Activated CD4-positive, alpha-beta T cell treated with anti-CD3 and anti-CD28 coated beads, Interleukin-2, amount 50 U/mL, for 16 hours (primary cell): ENCODE data around the gene MTMR3.

Source experiments
- DNase-seq: peaks from one replicate; pipeline ENCODE4 v3.0.0-alpha.2; 2020

The MTMR3 gene

DNA sequence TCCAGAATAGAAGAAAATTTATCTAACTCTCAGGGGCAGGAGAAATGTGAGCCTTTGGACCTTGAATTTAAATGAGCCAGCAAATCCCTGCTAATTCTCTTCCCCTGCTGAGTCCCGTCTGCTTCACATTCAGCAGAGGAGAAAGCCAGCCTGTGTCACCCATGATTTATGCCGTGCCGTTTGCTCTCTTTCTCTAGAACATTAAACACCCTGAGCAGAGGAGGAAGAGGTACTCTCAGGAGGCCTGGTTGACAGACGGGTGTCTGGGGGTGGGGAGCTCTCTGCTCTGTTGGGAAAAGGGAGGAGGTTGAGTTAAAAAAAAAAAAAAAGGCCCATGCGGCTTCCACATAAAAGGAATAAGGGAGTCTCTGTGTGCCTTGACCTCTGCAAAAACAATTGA is 11.3 kb upstream of the MTMR3 start:
- DNase-seq = no peak

DNA sequence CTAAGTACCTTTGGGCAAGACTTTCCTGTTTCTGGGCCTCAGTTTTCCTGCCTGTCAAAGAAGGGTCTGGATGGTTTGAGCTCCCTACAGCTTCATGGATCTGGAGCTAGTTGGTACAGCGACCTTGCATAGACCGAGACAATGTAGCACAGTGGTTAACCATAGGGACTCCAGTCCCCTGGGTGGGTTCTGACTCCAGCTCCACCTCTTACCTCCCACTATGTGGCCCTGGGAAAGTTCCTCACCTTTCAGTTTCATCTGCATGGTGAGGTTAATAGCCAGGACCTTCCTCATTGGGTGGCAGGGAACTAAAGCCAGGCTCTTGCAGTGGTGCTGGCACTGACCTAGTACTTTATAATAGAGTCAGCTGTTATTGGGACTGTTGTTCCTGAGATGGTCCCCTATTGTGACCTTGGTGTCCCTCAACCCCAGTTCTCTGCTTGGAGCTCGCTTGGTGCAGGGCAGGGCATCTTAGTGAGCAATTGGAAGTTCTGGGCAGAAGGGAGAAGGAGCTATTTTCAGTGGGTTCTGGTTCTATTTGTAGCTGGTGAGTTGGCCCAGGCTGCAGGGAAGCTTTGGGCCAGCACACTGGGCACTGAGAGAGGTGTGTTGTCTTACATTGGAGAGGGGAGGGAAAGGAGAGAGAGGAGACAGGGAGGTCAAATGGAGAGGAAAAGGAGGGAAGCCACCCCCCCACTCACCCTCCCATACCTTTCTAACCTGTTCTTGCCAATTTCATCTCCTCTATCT is 10.7 kb upstream of the MTMR3 start:
- no peak for DNase-seq

DNA sequence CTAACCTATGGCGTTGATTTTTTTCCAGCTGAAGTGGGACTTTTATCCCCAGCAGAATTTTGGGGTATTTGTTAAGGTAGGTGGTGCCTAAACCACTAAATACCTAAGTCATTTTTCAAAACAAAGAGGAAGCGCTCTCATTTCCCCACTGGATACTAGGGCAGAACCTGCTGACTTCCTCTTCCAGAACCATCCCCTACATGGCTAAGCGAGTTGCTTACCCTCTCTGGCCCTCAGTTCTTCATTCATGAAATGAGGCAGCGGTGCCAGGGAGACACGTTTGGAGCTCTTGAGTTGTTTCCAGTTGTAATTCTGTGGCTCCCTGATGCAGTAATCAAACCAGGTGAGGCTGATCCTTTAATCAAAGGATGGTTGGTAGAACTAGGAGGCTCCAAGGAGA is 10.0 kb upstream of the MTMR3 start:
- DNase-seq = no peak

DNA sequence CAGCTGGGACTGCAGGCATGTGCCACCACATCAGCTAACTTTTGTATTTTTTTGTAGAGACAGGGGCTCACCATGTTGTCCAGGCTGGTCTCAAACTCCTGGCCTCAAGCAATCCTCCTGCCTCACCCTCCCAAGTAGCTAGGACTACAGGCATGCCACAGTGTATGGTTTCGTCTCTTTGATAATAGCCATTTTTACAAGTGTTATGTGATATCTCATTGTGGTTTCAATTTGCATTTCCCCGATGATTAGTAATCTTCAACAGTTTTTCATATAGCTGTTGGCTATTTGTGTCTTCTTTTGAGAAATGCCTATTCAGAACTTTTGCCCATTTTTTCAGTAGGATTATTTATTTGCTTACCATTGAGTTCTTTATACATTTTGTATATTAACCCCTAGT is 9.0 kb upstream of the MTMR3 start:
- no peak for DNase-seq

DNA sequence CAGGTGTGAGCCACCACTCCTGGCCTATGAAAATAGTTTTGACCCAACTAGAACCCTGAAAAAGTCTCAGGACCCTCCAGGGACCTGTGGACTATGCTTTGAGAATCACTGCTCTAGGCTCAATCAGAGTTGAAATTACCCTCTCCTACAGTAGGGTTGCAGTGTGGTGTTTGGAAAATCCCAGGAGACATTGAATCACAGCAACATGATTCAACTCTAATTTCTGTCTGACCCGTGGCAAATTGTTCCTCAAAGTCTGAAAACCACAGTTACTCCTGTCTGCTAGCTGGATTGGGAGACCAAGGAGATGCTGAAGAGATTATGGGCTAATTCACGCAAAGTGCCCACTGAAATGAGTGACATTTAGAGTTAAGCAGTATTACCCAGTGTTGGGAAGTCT is 5.4 kb upstream of the MTMR3 start:
- no peak for DNase-seq

DNA sequence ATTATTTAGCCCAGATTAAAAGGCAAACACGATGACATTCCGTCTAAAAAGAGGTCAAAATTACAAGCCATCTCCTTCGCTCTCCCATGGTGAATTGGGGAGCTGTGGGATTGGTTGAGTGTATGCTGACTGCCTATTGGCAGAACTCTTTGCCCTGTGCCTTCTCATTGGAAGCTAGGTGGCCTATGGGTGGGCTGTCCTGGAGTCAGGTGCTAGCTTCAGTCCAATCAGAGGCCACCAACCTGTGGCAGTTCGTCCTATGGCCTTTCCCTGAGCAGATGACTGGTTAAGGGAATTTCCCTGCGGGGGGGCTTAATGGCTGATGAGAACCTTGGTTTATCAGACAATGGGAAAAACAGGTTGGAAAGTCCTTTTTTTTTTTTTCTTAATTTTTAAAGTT is 3.2 kb upstream of the MTMR3 start:
- DNase-seq = no peak

DNA sequence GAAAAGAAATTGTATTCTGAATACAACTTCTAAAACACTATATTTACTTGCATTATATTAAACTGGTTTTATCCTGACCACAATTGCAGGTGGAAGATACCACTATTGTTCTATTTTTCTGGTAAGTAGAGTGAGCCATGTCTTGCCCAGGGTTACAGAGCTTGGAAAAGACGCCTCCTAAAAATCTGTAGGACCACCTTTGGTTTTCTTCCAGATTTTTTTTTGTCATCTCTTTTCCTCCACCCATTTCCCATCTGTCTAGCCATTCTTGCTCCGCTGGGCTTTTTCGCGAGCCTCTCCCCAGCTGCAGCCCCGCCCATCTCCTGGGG is 294 bp upstream of the MTMR3 start:
- no peak for DNase-seq

DNA sequence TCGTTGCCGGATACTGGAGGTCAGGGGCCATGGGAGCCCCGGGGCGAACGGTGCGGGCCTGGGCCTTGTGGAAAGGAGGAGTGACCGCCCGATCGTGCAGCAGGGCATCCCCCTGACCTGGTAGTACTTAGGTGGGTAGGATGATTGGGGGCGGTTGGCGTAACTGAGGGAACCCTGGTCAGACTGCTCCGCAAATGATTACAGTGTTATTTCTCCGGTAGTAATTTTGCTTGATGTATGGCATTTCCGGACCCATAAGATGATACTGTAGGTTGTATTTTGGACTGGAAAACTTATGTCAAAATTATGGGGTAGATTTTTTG is 762 bp downstream of the MTMR3 start:
- no peak for DNase-seq

DNA sequence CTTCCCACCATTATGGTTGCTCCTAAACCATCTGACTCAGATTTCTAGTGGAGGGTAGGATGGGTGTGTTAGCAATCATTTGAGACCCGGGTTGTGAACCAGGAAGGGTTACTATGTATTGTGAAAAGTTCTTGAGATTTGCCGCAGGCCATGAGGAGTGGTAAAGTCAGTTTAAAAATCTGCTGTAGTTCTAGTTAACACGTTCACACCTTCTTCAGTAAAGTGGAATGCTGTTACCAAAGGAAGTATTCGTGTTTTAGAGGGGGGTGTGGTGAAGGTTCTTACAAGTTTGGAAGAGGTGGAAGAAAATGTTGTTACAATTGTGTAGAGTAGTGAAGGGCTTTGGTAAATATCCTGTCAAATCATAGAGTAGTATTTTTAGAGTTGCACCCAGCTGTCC is 2.6 kb downstream of the MTMR3 start:
- DNase-seq = no peak

DNA sequence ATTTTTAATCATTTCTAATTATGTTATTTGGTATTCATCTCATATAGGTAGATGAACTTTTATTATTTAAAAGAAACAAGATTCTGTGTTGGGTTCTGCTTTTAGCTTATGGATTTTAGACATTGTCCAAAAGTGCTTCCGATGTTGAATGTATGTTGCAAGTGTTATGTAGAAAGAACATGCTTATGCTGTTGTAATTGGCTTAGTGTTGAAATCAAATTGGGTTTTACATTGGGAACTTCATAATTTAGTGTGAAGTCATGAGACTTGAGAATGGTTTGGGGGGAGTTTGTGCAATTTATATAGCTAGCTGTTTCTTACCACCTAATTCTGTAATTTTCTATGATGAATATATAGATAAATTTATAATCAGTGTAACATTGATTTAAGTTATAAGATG is 3.6 kb downstream of the MTMR3 start:
- no peak for DNase-seq

DNA sequence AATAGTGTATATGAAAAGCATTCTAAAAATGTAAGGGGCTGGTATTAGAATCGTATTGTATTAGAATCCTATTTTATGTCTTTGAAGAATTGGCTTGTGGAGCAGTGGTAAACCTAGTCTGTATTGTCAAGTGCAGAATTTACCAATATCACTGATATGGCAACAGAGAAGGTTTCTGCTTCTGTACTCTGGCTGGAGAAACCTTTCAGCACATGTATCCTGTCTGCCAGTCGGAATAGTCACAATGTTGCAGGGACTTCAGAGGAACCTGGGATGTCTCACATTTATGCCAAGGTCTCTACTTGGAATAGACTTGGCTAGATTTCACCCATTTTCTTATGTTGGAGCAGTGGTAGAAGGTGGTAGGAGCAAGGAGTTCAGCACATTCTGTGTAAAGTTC is 4.4 kb downstream of the MTMR3 start:
- no peak for DNase-seq

DNA sequence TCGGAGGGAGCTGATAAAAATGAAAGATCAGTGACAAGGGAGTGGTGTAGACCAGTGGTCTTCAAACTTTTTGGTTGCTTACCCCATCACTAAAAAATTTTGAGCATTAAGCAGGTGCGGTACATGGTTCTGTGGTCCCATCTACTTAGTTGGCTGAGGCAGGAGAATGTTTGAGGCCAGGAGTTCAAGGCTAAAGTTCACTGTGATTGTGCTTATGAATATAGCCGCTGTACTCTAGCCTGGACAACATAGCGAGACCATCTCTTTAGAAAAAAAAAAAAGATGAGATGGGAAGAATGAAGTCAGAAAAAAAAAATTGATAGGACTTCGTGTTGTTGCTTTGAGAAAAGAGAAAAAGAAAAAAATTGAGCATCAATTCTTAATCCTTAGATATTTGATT is 7.8 kb downstream of the MTMR3 start:
- no peak for DNase-seq

DNA sequence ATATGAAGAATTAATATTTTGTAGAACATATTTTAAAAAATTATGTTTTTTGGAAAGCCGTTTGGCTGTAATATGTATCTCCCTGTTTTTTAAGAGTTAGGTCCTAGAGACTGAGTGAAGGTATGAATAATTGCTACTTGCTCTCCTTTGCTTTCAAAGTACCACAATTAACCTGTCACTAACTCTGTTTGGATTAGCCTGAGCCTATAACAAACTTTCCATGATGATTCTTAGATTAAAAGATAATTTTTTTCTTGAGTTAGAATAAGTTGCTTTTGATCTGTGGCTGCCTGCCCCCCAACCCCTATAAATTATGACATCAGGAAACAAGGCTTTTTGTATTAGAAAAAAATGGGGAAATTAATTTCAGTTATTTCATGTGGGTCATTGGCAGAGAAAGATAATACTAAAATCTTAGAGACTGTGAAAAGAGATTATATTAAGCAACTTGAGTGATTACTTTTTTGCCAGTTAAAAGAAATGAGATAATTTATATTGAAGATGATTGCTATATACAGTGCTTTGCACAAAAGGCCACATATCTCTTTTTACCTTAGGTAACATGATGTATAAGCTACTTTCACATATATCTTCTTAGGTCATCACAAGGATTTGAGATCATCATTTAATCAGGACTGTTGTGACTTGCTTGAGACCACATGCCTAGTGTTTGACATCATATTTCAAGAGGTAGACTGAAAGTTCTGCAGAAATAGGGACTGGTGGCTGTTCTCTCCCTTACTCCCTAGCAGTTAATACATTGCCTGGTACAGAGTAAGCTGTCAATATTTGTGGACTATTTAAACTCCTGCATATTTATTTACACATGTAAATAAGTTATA is 9.6 kb downstream of the MTMR3 start:
- DNase-seq = no peak

DNA sequence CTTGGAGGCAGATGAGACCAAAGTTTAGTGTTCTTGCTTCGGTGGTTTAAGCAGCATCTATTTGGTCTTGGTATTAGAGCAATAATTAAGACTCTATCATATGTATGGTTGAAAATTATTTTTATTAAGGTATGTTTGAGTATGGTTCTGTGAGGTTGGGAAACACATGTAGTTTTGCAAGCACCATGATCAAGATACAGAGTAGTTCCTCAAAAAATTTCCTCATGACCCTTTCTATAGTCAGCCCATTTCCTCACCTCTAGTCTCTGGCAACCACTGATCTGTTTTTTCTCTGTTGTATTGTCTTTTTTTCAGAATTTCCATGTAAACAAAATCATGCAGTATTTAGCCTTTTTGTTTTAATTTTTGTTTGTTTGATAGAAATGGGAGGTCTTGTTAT is 18.4 kb downstream of the MTMR3 start:
- DNase-seq = no peak

DNA sequence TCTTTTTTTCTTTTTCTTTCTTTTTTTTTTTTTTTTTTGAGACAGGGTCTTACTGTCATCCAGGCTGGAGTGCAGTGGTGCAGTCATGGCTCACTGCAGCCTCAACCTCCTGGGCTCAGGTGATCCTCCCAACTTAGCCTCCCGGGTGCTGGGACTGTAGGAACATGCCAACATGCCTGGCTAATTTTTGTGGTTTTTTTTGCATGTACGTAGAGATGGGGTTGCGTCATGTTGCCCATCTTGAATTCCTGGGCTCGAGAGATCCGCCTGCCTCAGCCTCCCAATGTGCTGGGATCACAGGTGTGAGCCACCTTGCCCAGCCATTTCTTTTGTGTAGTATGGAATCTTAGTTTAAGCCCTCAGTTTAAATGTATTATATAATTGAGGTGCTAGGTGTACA is 20.4 kb downstream of the MTMR3 start:
- no peak for DNase-seq

DNA sequence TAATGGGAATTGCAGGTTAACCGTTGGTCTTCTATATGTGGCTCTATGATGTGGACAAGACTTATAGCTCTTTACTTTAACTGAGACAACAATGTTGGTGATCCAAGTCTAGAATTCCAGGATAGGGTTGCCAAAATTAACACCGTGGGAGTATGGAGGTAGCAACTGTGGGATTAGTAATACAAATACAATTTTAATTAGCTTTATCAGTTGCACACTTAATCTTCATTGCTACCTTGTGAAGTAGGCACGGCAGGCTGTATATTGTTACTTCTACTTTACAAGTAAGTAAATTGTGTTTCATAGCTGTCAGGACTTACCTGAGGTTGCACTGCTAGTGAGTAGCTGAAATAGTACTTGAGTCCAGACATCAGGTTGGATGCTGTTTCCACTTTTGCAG is 21.0 kb downstream of the MTMR3 start:
- DNase-seq = no peak

DNA sequence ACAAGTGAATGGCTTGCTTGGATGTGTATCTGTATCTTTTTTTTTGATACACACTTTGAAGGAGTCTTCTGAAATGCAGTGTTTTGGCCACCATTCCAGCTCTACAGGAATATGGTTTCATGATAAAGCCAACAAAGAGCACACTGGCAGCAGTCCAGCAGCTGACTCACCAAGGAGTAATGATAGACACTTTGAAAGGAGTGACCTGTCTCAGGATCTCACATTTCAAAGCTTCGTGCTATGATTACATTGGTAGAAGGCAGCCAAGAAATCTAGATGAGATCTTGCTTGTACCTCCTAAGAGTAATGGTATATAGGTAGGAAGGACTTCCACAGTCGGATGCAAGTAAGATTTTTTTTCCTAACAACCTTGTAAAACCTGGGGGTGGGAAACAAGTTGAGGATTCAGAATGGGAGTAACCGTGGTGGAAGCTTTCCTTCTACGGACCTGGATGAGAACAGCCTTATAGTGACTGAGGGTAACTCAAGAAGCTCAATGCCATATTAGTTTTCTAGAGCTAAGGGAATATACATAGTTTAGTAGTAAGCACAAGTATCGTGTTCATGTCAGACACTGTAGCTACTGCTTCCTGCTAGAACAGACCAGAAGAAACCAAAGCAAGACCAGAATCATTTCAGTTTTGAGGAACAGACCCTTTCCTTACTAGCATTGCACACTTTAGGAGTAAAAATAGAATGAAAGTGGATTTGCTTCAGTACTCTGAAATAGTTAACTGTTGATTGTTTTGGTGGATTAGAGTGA is 25.0 kb downstream of the MTMR3 start:
- no peak for DNase-seq

DNA sequence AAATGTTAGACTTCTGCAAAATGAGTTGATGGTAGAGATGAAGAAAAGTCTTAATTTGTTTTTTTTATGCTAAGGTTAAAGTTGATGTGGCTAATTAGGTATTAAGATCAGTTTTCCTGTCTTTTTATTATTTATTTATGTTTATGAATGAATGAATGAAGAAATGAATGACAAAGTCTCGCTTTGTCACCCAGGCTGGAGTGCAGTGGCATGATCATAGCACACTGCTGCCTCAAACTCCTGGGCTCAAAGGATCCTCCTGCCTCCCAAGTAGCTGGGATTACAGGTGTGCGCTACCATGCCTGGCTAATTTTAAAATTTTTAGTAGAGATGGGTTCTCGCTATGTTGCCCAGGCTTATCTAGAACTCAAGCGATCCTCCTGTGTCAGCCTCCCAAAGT is 29.2 kb downstream of the MTMR3 start:
- DNase-seq = no peak

DNA sequence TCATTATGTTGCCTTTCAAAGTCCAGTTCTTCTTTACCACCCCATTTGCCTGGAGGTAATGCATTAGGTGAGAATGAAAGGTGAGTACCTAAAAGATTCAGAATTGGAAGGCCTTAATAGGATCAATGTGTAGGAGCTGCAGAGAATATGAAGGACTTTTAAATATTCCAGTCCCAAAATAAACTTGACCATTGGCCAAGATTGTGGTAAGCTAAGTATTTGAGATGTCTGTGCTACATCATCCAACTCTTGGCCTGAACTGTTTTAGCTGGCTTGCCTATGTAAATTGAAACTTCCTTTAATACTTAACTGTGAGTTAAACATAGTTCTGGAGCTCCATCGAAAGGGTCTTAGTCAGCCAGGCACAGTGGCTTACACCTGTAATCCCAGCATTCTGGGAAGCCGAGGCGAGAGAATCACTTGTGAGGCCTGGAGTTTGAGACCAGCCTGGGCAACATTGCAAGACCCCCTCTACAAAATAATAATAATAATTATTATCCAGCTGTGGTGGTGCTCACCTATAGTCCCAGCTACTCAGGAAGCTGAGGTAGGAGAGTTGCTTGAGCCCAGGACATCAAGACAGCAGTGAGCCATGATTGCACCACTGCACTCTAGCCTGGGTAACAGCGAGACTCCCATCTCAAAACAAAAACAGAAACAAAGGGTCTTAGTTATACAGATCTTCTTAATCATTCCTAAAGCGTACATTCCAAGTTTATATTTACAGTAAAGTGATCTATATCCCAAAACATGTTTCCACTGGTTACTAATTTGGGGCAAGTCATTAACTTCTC is 29.8 kb downstream of the MTMR3 start:
- DNase-seq = no peak

DNA sequence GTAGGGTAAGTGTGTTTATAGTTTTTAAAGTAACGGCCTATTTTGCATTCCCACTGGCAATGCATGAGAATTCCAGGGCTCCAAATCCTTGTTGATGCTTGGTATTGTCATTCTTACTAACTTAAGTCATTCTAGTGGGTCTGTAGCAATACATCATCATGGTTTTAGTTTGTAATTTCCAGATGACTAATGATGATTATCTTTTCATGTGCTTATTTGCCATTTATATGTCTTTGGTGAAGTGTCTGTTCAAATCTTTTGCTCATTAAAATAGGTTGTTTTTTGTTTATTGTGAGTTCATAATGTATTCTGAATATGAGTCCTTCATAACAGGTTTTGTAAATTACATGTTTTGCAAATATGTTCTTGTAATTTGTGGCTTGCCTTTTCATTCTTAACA is 31.2 kb downstream of the MTMR3 start:
- no peak for DNase-seq

DNA sequence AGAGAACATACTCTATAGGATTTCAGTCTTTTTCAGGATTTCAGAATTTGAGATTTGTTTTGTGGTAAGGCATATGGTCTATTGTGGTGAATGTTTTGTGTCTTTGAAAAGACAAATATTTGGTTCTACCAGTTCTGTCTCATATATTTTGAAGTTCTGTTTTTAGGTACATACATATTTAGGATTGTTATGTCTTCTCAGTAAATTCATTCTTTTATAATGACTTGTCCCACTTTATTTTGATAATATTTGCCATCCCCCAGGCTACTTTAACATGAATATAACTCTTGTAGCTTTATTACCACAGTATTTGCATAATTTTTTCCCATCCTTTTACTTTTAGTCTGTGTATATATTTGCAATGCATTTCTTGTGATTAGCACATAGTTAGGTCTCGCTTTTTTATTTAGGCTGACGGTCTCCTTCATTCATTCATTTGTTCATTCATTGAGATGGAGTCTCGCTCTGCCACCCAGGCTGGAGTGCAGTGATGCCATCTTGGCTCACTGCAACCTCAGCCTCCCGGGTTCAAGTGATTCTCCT is 32.1 kb downstream of the MTMR3 start:
- no peak for DNase-seq

DNA sequence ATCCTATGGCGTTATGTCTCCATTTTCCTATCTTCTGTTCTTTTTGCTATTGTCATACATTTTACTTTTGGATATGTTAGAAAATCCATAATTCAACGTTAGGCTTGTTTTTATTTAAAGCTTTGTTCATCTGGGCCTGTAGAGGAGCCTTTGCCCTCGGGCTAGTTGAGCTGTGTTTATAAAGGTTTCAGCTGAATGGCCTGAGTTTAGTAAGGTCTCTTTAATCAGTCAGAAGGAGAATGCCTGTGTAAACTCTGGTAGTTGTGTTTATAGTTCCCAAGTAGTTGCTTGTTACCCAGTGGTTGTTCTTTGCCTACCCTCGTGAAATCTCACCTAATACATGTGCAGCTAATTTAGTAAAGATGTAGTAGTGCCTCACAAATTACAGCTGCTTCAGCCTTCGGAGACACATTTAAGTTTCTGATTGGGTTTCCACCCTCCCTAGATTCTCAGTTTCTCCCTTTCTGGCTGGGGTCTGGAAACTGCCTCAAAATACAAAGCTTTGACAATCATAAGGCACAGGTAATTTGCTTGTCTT is 33.1 kb downstream of the MTMR3 start:
- no peak for DNase-seq
